Pancreas (tissue), 10 donors: ENCODE measurements around the gene RNF8. TPM values are rescaled to one million over a fixed set of nuclear protein-coding genes. Genes with fewer than 3 reads are reported as not detected.

Source experiments
- ATAC-seq, 4 donors: fragments of 200-7000 bp; cut with Tn5 transposase; one replicate each; pipeline versions ENCODE4 v1.8.0 to v1.9.1; 2020; ENCODE audit warnings: mild to moderate bottlenecking in 4 of 4, moderate library complexity in 4 of 4
- DNase-seq, 6 donors: peaks; one replicate each; pipeline ENCODE4 v3.0.0-alpha.2; 2020
- FAIRE-seq: peaks from 2 replicates; lab custom pipeline; 2012; peaks lifted over from hg19 to GRCh38; lab: Jason Lieb, UNC
- H3K27ac ChIP-seq, 4 donors: fragments of 200-600 bp; sonication (generic); 1 replicate in 3 of 4; 2 replicates in 1 of 4; pipeline versions ENCODE4 v1.5.0 to v1.8.0; 2020
- H3K27me3 ChIP-seq, 4 donors: fragments of 200-600 bp; one replicate each; pipeline ENCODE4 v1.8.0; 2021
- H3K36me3 ChIP-seq, 3 donors: fragments of 200-600 bp; sonication (generic) in 1 of 3; one replicate each; pipeline versions ENCODE4 v1.5.0 to v1.8.0; 2020 to 2021
- H3K4me1 ChIP-seq, 3 donors: fragments of 200-600 bp; one replicate each; pipeline ENCODE4 v1.8.0; 2021
- H3K4me3 ChIP-seq, 4 donors: fragments of 200-600 bp; sonication (generic) in 2 of 4; one replicate each; pipeline versions ENCODE4 v1.5.0 to v1.8.0; 2020 to 2021
- H3K9me3 ChIP-seq, 4 donors: fragments of 200-600 bp; one replicate each; pipeline ENCODE4 v1.8.0; 2021
- WGBS, 2 donors: extraction: QIAGEN DNeasy Blood & Tissue Kit; methylation state at CpG; one replicate each; pipeline ENCODE4 v1.1.7; 2013; 5-methylcytosine and 5-hydroxymethylcytosine counted together
- intact Hi-C, 3 donors: fragments of 100-400 bp; cut with DNase I; formaldehyde crosslinking; loops; one replicate each; pipeline versions ENCODE4 v1.11.1 to v1.14.2; 2022
- polyA plus RNA-seq, 2 donors: library from polyadenylated mRNA; stranded (reverse); fragments of 200-250 nt; gene quantifications; one replicate each; pipeline ENCODE4 v1.2.3, GENCODE V29; 2013
- total RNA-seq, 6 donors: library from RNA; stranded (reverse); fragmentation: NEBNext Ultra II Directional in 4 of 6; extraction: Animal tissue kit (Norgen Biotek cat#: 25700) in 4 of 6; gene quantifications; one replicate each; pipeline versions ENCODE4 v1.2.1 to v1.2.4, GENCODE V29; 2021 to 2023
- TF ChIP-seq, protein P1 (sequence below), 4 donors: fragments of 200-600 bp; sonication (generic) in 3 of 4; IDR thresholded peaks; one replicate each; pipeline versions ENCODE4 v1.5.0 to v1.8.0; 2021; ENCODE audit warnings: antibody characterized with exemption in 4 of 4
- donor health status: healthy with polysubstance abuse.
- donor health status: DM: no; HTN: no; CAD: no; lungs with moderate emphysema.
- donor health status: DM: no; HTN: no; CAD: no.
- donor health status: control.
- donor health status: control.
- donor health status: Bipolar disorder and iron deficiency.
- donor health status: DM: yes; HTN: yes; CAD: no.
- donor health status: DM: no; HTN: no; CAD: no.
- donor health status: DM: no; HTN: no; CAD: no.
- donor health status: DM: yes; HTN: yes; CAD: no.

The RNF8 gene
- total and polyA plus RNA-seq, 8 donors: 3.9 to 8.5 (median 5.9) TPM

DNA sequence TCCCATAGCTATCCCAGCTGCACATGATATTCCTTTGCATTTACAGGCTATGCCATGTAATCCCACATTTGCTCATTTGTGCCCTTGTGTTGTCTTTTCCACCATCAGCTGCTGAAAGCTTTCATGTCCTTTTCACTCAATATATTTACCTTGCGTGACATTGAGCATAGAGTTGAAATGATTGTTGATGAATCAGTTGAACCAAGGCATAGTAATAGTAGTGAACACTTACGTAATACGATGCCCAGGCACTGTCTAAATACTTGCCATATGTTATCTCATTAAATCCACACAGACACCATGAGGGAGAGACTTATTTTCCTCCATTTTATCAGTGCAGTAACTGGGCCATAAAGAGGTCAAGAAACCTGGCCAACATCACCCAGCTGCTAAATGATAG is 13.1 kb downstream of the RNF8 start:
- WGBS, 2 donors: 73 to 80% methylated on average over 3 of the region's 3 CpGs
- ATAC-seq (peak in 2 of 4 donors; percentile 44 to 72), DNase-seq (no peak), FAIRE-seq (no peak)
- no peaks in the 10 kb centered on the region for H3K27me3 ChIP-seq
- H3K36me3 ChIP-seq: peaks cover 0 to 6% (median 0%) of the 10 kb centered on the region in 3 donors
- no peak overlapping the region for H3K4me3 ChIP-seq
- TF ChIP-seq, protein P1, sequence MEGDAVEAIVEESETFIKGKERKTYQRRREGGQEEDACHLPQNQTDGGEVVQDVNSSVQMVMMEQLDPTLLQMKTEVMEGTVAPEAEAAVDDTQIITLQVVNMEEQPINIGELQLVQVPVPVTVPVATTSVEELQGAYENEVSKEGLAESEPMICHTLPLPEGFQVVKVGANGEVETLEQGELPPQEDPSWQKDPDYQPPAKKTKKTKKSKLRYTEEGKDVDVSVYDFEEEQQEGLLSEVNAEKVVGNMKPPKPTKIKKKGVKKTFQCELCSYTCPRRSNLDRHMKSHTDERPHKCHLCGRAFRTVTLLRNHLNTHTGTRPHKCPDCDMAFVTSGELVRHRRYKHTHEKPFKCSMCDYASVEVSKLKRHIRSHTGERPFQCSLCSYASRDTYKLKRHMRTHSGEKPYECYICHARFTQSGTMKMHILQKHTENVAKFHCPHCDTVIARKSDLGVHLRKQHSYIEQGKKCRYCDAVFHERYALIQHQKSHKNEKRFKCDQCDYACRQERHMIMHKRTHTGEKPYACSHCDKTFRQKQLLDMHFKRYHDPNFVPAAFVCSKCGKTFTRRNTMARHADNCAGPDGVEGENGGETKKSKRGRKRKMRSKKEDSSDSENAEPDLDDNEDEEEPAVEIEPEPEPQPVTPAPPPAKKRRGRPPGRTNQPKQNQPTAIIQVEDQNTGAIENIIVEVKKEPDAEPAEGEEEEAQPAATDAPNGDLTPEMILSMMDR (IDR thresholded peaks at IDR 0.05): no peak
- peaks cover 0 to 10% (median 6%) of the 10 kb centered on the region in 3 donors for H3K4me1 ChIP-seq
- H3K9me3 ChIP-seq: no peaks in the 10 kb centered on the region
- intact Hi-C loops: no loop called here
- H3K27ac ChIP-seq: no peak overlapping the region

DNA sequence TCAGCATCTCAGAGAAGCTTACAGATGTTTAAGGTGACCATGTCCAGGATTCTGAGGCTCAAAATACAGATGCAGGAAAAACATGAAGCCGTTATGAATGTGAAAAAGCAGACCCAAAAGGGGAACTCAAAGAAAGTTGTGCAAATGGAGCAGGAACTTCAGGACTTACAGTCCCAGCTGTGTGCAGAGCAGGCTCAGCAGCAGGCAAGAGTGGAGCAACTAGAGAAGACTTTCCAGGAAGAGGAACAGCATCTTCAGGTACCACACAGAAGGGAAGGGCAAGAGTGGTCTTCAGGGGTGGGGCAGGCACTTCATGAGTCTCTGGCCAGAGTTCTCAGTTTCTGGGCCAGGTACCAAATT is 15.2 kb downstream of the RNF8 start:
- peaks cover 0 to 6% (median 0%) of the 10 kb centered on the region in 3 donors for H3K36me3 ChIP-seq
- TF ChIP-seq, protein P1 (IDR thresholded peaks at IDR 0.05): no peak
- no peak for FAIRE-seq
- intact Hi-C loops: no loop called here
- DNase-seq: no peak
- H3K27ac ChIP-seq: peak overlapping the region in 1 of 4 donors; percentile 25
- 91 to 93% methylated on average over 1 of the region's 1 CpG for WGBS, 2 donors
- no peak overlapping the region for H3K4me3 ChIP-seq
- peaks cover 0 to 10% (median 6%) of the 10 kb centered on the region in 3 donors for H3K4me1 ChIP-seq
- H3K27me3 ChIP-seq: no peaks in the 10 kb centered on the region
- H3K9me3 ChIP-seq: no peaks in the 10 kb centered on the region
- ATAC-seq: no peak

DNA sequence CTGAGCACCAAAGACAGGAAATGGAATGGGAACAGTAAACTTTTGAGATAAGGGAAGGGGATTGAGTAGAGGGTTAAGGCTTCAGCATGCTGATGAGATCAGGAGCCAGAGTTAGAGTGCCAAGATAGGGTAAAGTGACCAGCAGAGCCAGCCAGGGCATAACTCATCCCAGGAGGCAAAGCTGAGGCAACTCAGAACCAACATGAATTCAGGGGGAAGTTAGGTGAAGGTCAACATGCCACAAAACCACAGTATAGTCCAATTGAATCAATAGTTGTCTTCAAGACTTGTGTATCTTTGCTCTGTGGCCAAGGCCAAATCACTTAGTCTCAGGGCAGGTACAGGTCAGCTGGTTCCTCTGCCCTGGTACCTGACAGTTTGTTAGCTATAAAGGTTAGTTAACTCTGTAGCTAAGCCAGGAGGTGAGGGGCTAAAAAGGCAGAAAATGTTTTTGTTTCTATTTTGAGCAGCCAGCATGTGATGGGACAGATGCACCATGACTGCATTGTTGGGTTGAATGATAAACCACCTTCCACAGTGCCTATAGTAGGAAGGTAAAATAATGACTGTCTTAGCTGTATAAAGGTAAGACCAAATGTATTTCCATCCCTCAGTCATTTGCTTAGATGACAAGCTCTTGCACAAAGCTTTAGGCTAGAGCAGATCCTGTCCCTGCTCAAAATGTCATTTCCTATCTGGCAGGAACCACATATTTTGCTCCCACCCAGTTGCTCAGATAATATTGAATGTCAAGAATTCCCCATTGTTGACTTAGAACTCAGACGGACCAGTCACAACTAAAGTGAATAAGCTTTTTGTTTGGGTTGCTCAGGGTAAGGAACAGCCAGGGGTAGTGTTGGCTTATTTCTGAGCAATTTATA is 15.8 kb downstream of the RNF8 start:
- TF ChIP-seq, protein P1 (IDR thresholded peaks at IDR 0.05): no peak
- FAIRE-seq (no peak), DNase-seq (no peak), ATAC-seq (peak in 2 of 4 donors; percentile 32 to 60)
- H3K27ac ChIP-seq: peak overlapping the region in 1 of 4 donors; percentile 25
- no peaks in the 10 kb centered on the region for H3K9me3 ChIP-seq
- H3K4me3 ChIP-seq: no peak overlapping the region
- H3K27me3 ChIP-seq: no peaks in the 10 kb centered on the region
- intact Hi-C loops: no loop called here
- WGBS, 2 donors: 33 to 37% methylated on average over 1 of the region's 1 CpG
- peaks cover 0 to 6% (median 0%) of the 10 kb centered on the region in 3 donors for H3K36me3 ChIP-seq
- peaks cover 0 to 10% (median 6%) of the 10 kb centered on the region in 3 donors for H3K4me1 ChIP-seq

DNA sequence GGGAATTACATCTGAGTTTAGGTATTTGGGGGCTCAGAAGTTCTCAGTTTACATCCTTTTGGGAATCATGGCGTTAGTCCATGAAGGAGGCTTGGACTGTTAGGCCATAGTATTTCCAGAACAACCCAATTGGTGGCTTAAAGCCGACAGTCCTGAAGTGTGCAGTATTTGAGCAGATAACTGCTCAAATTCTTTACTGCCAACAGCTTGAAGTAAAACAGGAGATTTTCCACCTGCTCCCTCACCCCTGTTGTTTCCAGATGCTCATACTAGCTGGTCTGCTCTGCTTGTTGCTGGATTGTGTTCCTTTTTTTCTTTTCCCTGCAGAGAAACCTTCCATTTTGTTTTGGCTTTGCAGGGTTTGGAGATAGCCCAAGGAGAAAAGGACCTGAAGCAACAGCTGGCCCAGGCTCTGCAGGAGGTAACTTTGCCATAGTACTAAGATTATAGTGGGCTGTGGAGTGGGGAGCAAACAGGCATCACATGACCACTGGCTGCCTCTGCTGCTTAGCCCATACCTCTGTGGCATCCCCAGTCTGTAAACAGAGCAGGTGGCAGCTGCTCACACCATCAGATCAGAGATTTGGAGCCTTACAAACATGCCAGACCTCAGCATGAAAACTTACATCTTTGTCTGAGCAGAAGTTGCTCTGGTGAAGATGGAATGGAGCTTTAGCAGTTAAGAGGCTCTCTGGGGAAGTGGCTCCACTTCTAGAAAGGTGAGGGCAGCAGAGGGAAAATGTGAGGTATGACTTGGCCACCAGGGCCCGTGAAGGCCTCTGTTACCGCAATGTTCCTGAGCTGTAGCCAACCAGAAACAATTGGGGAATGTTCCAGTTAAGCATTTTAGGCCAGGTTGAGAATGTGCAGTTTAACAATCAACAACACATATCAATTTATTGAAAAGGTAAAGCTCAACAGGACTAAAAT is 17.6 kb downstream of the RNF8 start:
- WGBS, 2 donors: 74 to 78% methylated on average over 4 of the region's 4 CpGs
- TF ChIP-seq, protein P1 (IDR thresholded peaks at IDR 0.05): no peak
- peak overlapping the region in 2 of 4 donors; percentile 26 to 43 for H3K27ac ChIP-seq
- intact Hi-C loops: no loop called here
- H3K27me3 ChIP-seq: no peaks in the 10 kb centered on the region
- DNase-seq: no peak
- H3K4me1 ChIP-seq: peaks cover 0 to under 1% (median 0%) of the 10 kb centered on the region in 3 donors
- no peak overlapping the region for H3K4me3 ChIP-seq
- FAIRE-seq: no peak
- peaks cover 0 to 6% (median 0%) of the 10 kb centered on the region in 3 donors for H3K36me3 ChIP-seq
- no peaks in the 10 kb centered on the region for H3K9me3 ChIP-seq
- ATAC-seq: peak in 2 of 4 donors; percentile 45 to 50
